NOMO-1 treated with dmso at 0.1 percent for 144 hours (cell line): ENCODE data around the gene ACSS2.
A peak's percentile ranks its signal among the peaks of the same experiment; 100 is the strongest.

ENCODE experiments used
- DNase-seq: peaks from one replicate; lab custom pipeline; 2025; ENCODE audit not compliant: unreplicated experiment; lab: John Stamatoyannopoulos, UW

Gene ACSS2

DNA sequence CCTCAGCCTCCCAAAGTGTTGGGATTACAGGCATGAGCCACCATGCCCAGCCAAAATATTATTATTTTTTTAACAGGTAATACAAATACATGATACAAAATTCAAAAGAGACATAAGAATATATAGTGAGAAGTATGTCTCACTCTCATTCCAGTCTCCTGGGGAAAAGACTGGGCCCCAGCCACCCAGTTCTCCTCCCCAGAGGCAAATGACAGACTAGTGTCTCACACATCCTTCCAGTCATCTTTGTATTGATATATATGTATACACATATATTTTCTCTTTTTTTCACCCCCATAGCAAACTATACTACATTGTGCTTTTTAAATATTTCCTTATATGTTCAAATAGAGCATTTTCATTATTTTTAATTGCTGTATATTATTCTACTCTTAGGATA, 70.9 kb downstream of the ACSS2 start:
- no peak for DNase-seq

DNA sequence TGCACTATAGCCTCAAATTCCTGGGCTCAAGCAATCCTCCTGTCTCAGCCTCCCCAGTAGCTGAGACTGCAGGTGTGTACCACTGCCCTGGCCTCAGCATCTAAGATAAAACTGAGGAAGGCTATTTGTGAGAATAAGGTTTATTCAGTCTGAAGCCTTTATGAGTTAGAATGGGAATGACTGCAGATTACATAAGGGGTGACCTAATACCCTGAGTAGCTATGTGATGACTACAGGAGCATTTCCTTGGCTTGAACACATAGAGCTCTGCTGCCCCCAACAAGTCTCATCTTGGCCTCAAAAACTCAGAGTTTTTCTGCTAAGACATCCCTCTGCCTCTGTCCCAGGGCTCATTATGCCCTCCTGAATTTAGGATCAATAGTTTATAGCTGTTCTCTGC, 71.6 kb downstream of the ACSS2 start:
- DNase-seq: no peak

- no peak for DNase-seq
Observed at GRCh38 chr20:34949120-34949519, 72.7 kb downstream of the ACSS2 start.

DNA sequence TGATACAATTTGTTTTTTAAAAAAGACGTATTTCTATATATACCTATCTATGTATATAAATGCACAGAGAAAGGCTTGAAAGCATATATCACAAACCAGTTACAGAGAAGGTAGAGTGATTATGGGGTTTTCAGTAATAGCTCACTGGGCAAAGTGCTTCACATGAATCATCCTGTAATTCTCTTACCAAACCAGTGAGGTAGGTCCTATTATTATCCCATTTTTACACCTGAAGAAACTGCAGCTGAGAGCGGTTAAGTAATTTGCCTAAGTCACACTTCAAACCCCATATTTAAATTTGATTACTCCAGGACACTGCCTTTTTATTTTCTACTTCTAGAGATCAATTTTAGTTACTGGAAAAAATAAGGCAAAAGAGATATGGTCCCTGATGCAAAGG, 74.8 kb downstream of the ACSS2 start:
- DNase-seq: no peak

DNA sequence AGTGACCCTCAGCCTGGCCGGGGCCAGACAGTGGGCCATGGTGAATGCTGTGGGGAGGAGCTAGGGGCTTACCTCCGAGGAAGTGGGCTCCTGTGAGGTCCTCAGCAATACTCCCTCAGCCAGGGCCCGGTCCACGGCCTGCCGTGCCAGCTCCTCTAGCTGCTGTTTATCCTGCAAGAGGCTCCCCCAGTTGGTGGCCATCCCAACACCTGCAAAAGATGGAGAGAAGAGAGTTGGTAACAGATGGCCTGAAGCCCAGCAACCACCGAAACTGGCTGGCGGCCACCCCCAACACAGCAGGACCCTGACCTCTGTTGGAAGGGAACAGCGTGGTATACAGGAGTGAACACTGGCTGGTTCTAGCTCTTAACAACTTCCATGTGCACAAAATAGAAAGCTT, 75.2 kb downstream of the ACSS2 start:
- DNase-seq: no peak

DNA sequence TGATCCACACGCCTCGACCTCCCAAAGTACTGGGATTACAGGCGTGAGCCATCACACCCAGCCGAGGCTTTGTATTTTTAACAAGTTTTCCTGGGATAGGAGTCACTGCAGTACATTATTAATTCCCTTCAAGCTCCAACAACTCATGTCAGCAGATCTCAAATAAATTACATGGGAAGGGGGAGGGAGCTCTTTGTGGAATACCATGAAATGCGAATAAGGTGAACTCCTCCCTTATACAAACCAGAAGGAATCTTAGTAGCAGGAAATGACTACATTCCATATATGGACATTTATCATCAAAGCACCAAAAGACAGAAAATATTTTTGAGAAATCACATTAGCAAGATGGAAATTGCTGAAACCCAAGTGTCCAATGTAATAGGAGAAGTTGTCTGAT, 76.3 kb downstream of the ACSS2 start:
- no peak for DNase-seq

DNA sequence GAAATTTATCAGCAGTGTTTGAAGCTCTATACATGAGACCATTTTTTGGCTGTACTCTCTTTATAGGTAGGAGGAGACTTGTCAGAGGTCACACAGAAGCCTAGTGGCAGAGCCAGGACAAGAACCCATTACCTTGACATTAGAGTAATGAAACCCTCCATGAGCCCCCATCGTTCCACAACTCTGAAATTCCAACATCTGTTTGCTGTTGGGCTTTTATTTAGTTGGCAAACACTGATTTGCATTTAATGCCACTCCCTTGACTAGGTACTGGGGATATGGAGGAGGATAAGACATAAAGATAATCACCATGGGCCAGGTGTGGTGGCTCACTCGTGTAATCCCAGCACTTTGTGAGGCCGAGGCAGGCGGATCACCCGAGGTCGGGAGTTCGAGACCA, 77.5 kb downstream of the ACSS2 start:
- no peak for DNase-seq

GRCh38 chr20:34954904-34955230, 78.5 kb downstream of the ACSS2 start:
- DNase-seq: no peak

DNA sequence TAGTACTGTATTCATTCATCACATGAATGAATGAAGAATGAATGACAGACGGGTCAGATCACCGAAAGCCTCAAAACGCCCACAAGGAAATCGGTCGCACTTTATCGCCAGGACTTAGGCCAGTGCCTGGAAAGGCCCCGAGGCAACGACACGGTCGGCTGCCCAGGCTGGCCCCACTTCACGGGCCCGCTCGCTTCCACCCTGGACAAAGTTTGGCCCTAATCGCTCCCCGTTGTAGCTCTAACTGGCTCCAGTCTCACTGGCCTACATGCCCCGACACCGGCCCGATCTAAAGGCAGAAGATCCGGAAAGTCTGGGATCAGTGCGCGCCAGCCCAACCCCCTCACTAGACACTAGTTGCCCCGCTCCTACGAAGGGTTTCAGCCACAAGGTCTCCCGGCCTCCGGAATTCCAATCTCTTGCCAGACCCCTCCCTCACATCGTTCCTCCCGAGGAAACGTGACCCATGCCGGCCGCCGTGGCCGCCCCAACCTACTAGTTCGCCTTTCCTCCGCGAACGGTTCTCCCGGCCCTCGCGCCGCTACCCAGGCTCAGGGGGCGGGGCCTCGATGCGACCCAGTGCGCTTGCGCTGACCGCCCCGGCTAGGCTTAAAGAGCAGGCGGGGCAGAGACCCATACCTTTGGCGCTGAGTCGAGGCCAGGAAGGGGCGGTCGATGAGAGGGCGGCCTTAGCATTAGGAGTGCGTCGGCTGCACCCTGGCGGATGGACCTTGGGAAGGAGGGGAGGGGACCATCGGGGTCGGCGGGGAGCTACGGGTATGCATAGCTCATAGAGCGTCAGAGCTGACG, 79.0 kb downstream of the ACSS2 start, which contains the start of the genes GSS and MYH7B:
Gene GSS, minus strand, starts transcription at position 576 of the 810 bp plus-strand sequence. CDS start 3,954 bp downstream, outside the sequence.
Gene MYH7B, plus strand, starts transcription at position 638 of the 810 bp plus-strand sequence. CDS start 22,138 bp downstream, outside the sequence.
- DNase-seq: peak; percentile 92

DNA sequence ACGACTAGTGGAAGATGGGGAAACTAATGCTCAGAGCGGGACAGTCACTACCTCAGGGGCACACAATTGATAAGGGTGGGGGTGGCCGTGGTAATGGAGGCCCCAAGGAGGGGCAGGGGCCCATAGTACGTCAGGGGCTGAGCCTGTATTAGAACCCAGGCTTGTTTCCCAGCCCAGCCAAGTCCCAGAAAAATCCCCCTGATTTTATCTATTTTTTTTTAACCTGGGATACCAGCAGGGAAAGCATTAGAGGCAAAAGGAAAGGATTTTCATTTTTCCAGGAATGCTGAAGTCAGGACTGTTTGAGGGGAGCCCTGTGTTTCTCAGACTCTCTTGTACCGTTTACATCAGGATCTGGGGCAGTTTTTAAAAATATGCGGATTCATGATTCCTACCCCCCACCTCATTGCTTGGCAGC, 79.6 kb downstream of the ACSS2 start:
- no peak for DNase-seq

- no peak for DNase-seq
Observed at GRCh38 chr20:34956751-34957472, 80.5 kb downstream of the ACSS2 start.

DNA sequence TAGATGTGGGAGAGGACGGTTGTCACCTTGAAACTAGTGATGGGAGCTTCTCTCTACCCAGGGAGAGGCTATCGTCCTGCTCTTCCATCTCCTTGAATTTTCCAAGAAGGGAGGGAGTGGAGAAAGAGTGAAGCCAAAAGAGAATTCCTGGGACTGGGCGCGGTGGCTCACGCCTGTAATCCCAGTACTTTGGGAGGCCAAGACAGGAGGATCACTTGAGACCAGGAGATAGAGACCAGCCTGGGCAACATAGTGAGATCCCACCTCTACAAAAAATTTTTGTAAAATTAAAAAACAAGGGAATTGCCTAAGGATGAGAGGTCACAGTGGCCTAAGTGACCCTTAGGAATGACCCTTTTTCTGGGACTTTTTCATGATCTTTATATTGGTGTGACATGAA, 88.1 kb downstream of the ACSS2 start:
- DNase-seq: no peak

DNA sequence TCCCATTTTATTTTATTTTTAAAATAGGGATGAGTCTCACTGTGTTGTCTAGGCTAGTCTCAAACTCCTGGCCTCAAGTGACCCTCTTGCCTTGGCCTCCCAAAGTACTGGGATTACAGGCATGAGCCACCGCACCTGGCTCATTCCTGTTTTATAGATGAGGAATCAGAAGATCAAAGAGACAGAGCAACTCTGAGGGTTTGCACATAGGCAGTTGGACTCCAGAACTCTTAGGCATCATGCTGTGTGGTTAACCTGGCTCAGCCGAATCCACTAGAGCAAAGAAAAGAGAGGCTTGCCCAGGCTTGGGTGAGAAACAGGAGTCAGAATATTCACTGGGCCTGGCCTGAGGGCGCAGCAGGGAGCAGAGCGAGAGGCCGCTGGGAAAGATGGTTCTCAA, 88.6 kb downstream of the ACSS2 start:
- no peak for DNase-seq

GRCh38 chr20:34967421-34967820, 91.0 kb downstream of the ACSS2 start:
- DNase-seq: no peak

DNA sequence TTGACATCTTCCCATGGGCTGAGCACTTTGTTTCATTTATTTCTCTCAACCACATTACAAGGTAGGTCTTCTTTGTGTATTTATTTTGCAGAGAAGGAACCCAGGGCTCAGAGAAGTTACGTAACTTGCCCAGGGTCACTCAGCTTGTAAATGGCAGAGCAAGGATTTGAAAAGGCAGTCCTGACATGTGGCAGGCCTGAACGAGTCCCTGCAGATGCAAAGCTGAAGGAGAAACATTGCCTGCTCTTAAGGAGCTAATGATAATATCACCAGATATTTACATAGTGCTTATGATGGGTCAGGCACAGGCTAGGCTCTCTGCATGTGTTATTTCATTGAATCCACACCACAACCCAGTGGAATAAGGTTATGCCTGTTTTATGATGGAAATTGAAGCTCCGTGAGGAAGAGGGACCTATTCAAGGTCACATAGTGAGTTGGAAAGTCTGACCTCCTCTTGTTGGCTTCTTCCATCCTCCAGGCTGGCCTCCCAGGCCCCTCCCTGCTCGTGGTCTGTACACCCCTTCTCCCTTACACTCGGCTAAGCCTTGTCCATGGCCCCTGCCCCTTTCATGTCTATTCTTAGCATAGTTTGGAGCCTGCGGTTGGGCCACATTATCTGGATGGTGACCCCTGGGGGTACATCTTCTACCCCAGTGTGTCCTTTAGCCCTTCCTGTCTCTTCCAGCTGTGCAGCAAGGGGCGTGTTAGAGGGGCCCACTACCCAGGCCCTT, 91.8 kb downstream of the ACSS2 start:
- no peak for DNase-seq

DNA sequence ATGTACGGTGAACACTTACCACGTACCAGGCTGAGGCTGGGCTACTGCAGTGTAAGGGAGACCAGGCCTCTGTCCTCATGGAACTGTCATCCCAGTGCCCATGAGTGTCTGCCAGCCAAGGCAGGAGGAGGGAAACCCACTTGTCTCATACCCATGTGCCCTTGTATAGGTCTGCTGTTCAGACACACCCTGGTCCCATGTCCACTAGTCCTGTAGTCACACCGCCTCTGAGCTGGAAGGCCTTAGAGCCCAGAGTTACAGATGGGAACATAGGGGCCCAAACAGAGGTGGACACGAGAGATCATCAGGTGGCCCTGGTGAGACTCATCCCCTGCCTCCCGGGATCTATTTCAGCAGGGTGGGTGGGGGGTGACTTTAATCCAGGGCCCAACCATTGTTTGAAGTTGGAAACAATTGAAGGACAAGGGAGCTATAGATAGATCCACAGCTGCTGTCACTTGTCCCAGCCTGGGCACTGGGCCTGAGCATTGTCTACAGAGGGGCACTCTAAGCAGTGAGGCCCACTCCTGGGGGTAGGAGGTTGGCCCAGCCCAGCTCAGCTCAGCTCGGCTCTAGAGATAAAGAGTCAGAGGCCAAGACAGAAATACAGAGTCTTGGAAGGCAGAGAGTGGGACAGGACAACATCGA, 93.9 kb downstream of the ACSS2 start:
- DNase-seq: no peak

DNA sequence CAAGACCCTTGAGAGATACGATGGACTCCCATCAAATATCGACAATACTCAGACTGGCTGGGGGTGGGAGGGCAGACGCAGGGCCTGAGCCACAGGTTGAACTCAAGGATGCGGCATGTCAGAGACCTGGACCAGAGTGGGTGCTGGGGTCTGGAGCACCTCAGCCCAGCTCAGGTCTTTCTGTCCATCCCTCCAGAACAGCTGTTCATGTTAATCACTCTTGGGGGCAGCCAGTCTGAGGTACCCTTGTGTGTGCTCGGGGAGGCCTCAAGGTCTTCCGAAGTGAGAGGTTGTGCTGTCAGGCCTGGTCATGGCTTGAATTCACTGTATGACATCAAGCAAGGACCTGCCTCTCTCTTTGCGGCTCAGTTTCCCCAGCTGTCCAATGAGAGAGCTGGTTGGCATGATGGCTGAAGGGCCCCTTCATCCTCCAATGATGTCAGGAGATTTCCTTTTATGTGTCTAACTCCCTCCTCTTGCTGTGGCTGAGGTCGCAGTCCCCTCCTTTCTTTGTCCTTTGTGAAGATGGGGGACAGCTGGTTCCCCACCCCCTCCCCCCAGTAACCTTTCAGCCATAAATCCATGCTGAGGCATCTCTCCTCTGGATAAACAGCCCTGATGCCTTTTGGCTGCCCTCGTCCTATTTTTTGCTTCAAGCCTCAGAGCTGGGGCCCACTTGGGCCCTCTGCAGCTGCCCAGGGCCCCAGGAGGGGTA, 94.6 kb downstream of the ACSS2 start:
- DNase-seq: no peak

- DNase-seq: no peak
Observed at GRCh38 chr20:34971561-34972235, 95.3 kb downstream of the ACSS2 start.

DNA sequence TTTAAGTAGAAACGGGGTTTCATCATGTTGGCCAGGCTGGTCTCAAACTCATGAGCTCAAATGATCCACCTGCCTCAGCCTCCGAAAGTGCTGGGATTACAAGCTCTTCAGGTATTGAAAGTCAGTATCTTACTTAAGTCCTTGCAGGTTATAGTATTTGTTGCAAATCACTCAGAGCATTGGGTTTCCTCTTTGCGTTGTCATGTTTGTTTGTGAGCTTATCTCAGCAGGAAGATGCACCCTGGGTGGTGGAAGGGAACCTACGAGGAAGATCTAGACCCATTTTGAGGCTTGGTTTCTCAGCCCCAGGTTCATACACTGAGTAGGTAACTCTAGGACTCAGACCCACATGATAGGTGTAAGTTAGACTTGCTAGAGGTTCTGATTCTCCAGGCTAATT, 97.8 kb downstream of the ACSS2 start:
- no peak for DNase-seq

- no peak for DNase-seq
Observed at GRCh38 chr20:34976286-34976685, 99.9 kb downstream of the ACSS2 start.
